GM13977 (cell line): ENCODE measurements around the gene BCL11A.

ENCODE experiments used
- DNase-seq: peaks from one replicate; pipeline ENCODE4 v3.0.0; 2012; ENCODE audit warnings: low spot score
- in situ Hi-C: fragments of 300-500 bp; cut with MboI; formaldehyde crosslinking; loops from one replicate; pipeline ENCODE4 v1.12.0; 2022; ENCODE audit warnings: low sequenced_read_pairs, low pct_unique_long_range_greater_than_20kb, mixed read lengths, inconsistent platforms; ENCODE audit not compliant: unreplicated experiment
- TF ChIP-seq, protein P1 (sequence below): IDR thresholded peaks from 2 replicates; pipeline ENCODE4 v1.5.1; 2012; ENCODE audit warnings: mild to moderate bottlenecking, control low read depth; ENCODE audit not compliant: insufficient read depth; ENCODE audit errors: extremely low read depth, missing control alignments

BCL11A gene

DNA sequence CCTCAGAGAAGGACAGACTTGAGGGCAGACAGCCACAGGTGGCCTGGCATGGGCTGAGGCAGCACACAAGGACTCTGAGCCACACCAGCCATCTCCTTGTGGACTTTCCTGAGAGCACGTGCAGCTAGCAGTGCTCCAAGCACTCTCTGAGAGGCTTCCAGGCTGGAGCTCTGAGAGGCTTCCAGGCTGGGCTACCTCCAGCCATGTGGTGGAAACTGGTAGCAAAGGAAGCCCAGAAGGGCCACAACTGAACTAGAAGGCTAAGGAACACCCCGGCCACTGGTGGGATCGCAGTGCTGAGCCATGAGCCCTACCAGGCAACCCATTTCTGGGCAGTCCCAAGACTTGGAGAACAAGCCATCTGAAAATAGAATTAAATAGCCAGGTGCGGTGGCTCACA lies 39.5 kb downstream of the BCL11A start:
- TF ChIP-seq, protein P1, sequence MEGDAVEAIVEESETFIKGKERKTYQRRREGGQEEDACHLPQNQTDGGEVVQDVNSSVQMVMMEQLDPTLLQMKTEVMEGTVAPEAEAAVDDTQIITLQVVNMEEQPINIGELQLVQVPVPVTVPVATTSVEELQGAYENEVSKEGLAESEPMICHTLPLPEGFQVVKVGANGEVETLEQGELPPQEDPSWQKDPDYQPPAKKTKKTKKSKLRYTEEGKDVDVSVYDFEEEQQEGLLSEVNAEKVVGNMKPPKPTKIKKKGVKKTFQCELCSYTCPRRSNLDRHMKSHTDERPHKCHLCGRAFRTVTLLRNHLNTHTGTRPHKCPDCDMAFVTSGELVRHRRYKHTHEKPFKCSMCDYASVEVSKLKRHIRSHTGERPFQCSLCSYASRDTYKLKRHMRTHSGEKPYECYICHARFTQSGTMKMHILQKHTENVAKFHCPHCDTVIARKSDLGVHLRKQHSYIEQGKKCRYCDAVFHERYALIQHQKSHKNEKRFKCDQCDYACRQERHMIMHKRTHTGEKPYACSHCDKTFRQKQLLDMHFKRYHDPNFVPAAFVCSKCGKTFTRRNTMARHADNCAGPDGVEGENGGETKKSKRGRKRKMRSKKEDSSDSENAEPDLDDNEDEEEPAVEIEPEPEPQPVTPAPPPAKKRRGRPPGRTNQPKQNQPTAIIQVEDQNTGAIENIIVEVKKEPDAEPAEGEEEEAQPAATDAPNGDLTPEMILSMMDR = no peak
- no peak for DNase-seq
- in situ Hi-C loops = loop anchor here (5.0 kb wide), 1 partner anchor 33 kb away; no protein-coding TSS in a partner anchor

DNA sequence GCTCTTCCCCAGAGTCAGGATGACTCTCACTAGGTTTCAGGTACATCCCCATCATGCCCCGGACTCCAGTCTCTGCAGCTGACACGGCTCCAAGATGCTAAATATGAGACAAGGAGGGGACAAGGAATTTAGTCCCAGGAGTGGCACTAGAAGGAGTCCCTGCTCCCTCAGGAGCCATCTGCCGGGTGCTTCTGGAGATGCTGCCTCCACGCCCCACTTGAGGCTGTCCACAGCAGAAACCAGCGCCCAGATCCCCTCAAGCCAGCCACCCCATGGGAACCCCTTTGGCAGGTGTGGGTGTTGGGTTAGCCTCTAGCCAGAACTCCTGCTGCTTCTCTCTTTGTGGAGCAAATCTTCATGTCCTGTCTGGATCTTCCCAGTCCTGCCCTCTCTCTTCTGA lies 40.3 kb downstream of the BCL11A start:
- TF ChIP-seq, protein P1 = no peak
- DNase-seq = no peak
- in situ Hi-C loops = loop anchor here (5.0 kb wide), 1 partner anchor 34 kb away; no protein-coding TSS in a partner anchor

DNA sequence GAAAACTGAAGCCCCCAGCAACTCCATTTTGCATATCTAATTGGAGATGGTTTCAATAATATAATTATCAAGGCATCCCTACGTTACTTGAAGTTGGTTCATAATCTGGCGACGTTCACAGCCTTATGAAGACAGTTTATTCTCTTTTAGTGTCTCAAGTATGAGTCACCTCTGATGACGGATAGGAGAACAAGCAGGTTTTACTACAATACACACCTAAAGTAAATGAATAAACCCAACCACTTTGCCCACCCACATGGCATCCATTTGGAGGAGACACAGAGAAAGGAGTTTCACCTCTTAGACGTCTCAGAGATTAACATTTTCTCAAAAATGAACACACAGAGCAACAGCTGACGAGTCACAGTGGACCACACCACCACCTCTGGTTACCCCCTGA lies 40.8 kb downstream of the BCL11A start:
- TF ChIP-seq, protein P1 = no peak
- no peak for DNase-seq
- in situ Hi-C loops = loop anchor here (5.0 kb wide), 1 partner anchor 35 kb away; no protein-coding TSS in a partner anchor

- TF ChIP-seq, protein P1 = no peak
- in situ Hi-C loops = loop anchor here (5.0 kb wide), 1 partner anchor 35 kb away; no protein-coding TSS in a partner anchor
- DNase-seq = no peak
Measured at GRCh38 chr2:60512062-60512622, 41.3 kb downstream of the BCL11A start.

- in situ Hi-C loops = loop anchor here (5.0 kb wide), 1 partner anchor 37 kb away; no protein-coding TSS in a partner anchor
- DNase-seq = no peak
- TF ChIP-seq, protein P1 = no peak
Measured at GRCh38 chr2:60510713-60511112, 42.7 kb downstream of the BCL11A start.

GRCh38 chr2:60509066-60509465 lies 44.4 kb downstream of the BCL11A start:
- in situ Hi-C loops = no loop called here
- TF ChIP-seq, protein P1 = no peak
- no peak for DNase-seq
